ENCODE results near the gene ABCG5.

ABCG5 gene

GRCh38 chr2:43838560-43839267 lies at the start of gene ABCG5, which contains the start of gene ABCG8:
Gene ABCG5, minus strand, starts transcription at chr2:43838839. Its CDS starts 160 bp downstream, at chr2:43838679.
Gene ABCG8, plus strand, starts transcription at chr2:43838971. Its CDS starts 83 bp downstream, at chr2:43839054.
- DNase-seq (ENCODE audit: low read depth in 2 of 2) = no peak

- no peak for DNase-seq (ENCODE audit: low read depth in 2 of 2)
Observed at GRCh38 chr2:43887176-43887575, 48.5 kb upstream of the ABCG5 start.

GRCh38 chr2:43885132-43885632 lies 46.5 kb upstream of the ABCG5 start:
- DNase-seq (ENCODE audit: low read depth in 2 of 2) = no peak

GRCh38 chr2:43884689-43885088 lies 46.0 kb upstream of the ABCG5 start:
- DNase-seq (ENCODE audit: low read depth in 2 of 2) = no peak

- DNase-seq (ENCODE audit: low read depth in 2 of 2) = no peak
Observed at GRCh38 chr2:43882312-43882711, 43.7 kb upstream of the ABCG5 start.

GRCh38 chr2:43880952-43881351 lies 42.3 kb upstream of the ABCG5 start:
- DNase-seq (ENCODE audit: low read depth in 2 of 2) = no peak

GRCh38 chr2:43880471-43880870 lies 41.8 kb upstream of the ABCG5 start:
- DNase-seq (ENCODE audit: low read depth in 2 of 2) = no peak

GRCh38 chr2:43879261-43879660 lies 40.6 kb upstream of the ABCG5 start:
- no peak for DNase-seq (ENCODE audit: low read depth in 2 of 2)

GRCh38 chr2:43877782-43878464 lies 39.3 kb upstream of the ABCG5 start:
- DNase-seq (ENCODE audit: low read depth in 2 of 2) = peak; percentile 16 to 29

GRCh38 chr2:43874776-43875451 lies 36.3 kb upstream of the ABCG5 start:
- DNase-seq (ENCODE audit: low read depth in 2 of 2) = no peak

GRCh38 chr2:43872151-43872550 lies 33.5 kb upstream of the ABCG5 start:
- DNase-seq (ENCODE audit: low read depth in 2 of 2) = no peak

- no peak for DNase-seq (ENCODE audit: low read depth in 2 of 2)
Observed at GRCh38 chr2:43855292-43855691, 16.7 kb upstream of the ABCG5 start.

- no peak for DNase-seq (ENCODE audit: low read depth in 2 of 2)
Observed at GRCh38 chr2:43854671-43855070, 16.0 kb upstream of the ABCG5 start.

GRCh38 chr2:43853141-43854081 lies 14.8 kb upstream of the ABCG5 start:
- no peak for DNase-seq (ENCODE audit: low read depth in 2 of 2)

- no peak for DNase-seq (ENCODE audit: low read depth in 2 of 2)
Observed at GRCh38 chr2:43852196-43852730, 13.6 kb upstream of the ABCG5 start.

GRCh38 chr2:43851011-43851980 lies 12.7 kb upstream of the ABCG5 start:
- no peak for DNase-seq (ENCODE audit: low read depth in 2 of 2)

- DNase-seq (ENCODE audit: low read depth in 2 of 2) = no peak
Observed at GRCh38 chr2:43848214-43848613, 9.6 kb upstream of the ABCG5 start.

GRCh38 chr2:43846140-43846793 lies 7.6 kb upstream of the ABCG5 start:
- DNase-seq (ENCODE audit: low read depth in 2 of 2) = no peak

GRCh38 chr2:43845181-43845580 lies 6.5 kb upstream of the ABCG5 start:
- no peak for DNase-seq (ENCODE audit: low read depth in 2 of 2)
